ENCODE results near the gene PHF8.

The PHF8 gene

GRCh38 chrX:54012830-54013500 is 31.3 kb downstream of the PHF8 start:
- no peak for DNase-seq

GRCh38 chrX:54007682-54008081 is 36.6 kb downstream of the PHF8 start:
- no peak for DNase-seq

- DNase-seq = no peak
These were observed 46.5 kb downstream of the PHF8 start for GRCh38 chrX:53997724-53998123.

GRCh38 chrX:53992589-53992988 is 51.7 kb downstream of the PHF8 start:
- no peak for DNase-seq

GRCh38 chrX:53990171-53990570 is 54.1 kb downstream of the PHF8 start:
- DNase-seq = no peak

GRCh38 chrX:53984895-53985294 is 59.4 kb downstream of the PHF8 start:
- no peak for DNase-seq

- DNase-seq = no peak
These were observed 69.7 kb downstream of the PHF8 start for GRCh38 chrX:53974529-53974928.

- no peak for DNase-seq
These were observed 74.7 kb downstream of the PHF8 start for GRCh38 chrX:53969540-53969939.

- no peak for DNase-seq
These were observed 94.0 kb downstream of the PHF8 start for GRCh38 chrX:53950130-53950733.

- no peak for DNase-seq
These were observed 104.1 kb downstream of the PHF8 start for GRCh38 chrX:53940180-53940579.

GRCh38 chrX:53939127-53939526 is 105.1 kb downstream of the PHF8 start:
- DNase-seq = peak; percentile 83

- DNase-seq = no peak
These were observed 113.5 kb downstream of the PHF8 start for GRCh38 chrX:53930515-53931380.

GRCh38 chrX:53926030-53926429 is 118.2 kb downstream of the PHF8 start:
- DNase-seq = no peak

GRCh38 chrX:53918702-53919101 is 125.6 kb downstream of the PHF8 start:
- no peak for DNase-seq

- no peak for DNase-seq
These were observed 143.7 kb downstream of the PHF8 start for GRCh38 chrX:53900623-53901022.

GRCh38 chrX:53895270-53895669 is 149.0 kb downstream of the PHF8 start:
- DNase-seq = no peak

Measured in Kasumi-1 (cell line).